Upper lobe of right lung (tissue), 1 donor: ENCODE measurements around the gene TENM3. TPM values are rescaled to one million over a fixed set of nuclear protein-coding genes. Genes with fewer than 3 reads are reported as not detected.
A peak's percentile ranks its signal among the peaks of the same experiment; 100 is the strongest.

Experiments
- ATAC-seq: fragments of 200-7000 bp; cut with Tn5 transposase; one replicate; pipeline ENCODE4 v1.9.1; 2020; ENCODE audit warnings: mild to moderate bottlenecking, moderate library complexity
- DNase-seq: peaks from one replicate; pipeline ENCODE4 v3.0.0-alpha.2; 2020
- H3K27ac ChIP-seq: fragments of 200-600 bp; one replicate; pipeline ENCODE4 v1.8.0; 2022
- H3K27me3 ChIP-seq: fragments of 200-600 bp; one replicate; pipeline ENCODE4 v1.8.0; 2022; ENCODE audit warnings: mild to moderate bottlenecking
- H3K36me3 ChIP-seq: fragments of 200-600 bp; one replicate; pipeline ENCODE4 v1.8.0; 2022
- H3K4me1 ChIP-seq: fragments of 200-600 bp; one replicate; pipeline ENCODE4 v1.8.0; 2022
- H3K4me3 ChIP-seq: fragments of 200-600 bp; one replicate; pipeline ENCODE4 v1.8.0; 2022; ENCODE audit warnings: mild to moderate bottlenecking
- H3K9me3 ChIP-seq: fragments of 200-600 bp; one replicate; pipeline ENCODE4 v1.8.0; 2022
- intact Hi-C: fragments of 100-400 bp; cut with DNase I; formaldehyde crosslinking; loops from one replicate; pipeline ENCODE4 v1.11.0; 2022
- total RNA-seq: library from RNA; stranded (reverse); fragmentation: NEBNext Ultra II Directional; extraction: Animal tissue kit (Norgen Biotek cat#: 25700); gene quantifications from one replicate; pipeline ENCODE4 v1.2.1, GENCODE V29; 2021
- TF ChIP-seq, protein P1 (sequence below): fragments of 200-600 bp; IDR thresholded peaks from one replicate; pipeline ENCODE4 v1.8.0; 2022; ENCODE audit warnings: antibody characterized with exemption
- donor health status: DM: no; HTN: yes; CAD: no; lungs with severe emphysema.

The TENM3 gene
- total RNA-seq, 1 donor from 2014 or later = 5.6 TPM

DNA sequence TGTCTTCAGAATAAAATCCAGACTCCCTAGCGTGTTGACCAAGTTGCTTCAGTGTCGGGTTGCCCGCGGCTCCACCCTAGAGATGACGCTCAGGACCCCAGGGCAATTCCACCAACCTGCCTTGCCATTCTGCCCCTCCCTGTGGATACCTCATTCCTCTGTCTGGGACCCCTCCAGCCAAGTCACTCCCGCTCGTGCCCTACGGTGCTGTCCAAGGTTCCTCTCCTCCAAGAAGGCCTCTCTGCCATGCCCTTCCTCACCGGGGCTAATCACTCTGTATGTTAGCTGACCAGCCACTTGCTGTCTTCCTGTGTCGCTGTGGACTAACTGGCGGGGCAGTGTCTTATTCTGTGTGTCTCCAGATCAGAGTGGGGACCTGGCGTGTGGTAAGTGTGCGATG lies 46.6 kb downstream of the TENM3 start:
- intact Hi-C loops = no loop called here
- Histone ChIP-seq H3K27ac (no peak overlapping the region), H3K4me1 (no peaks in the 10 kb centered on the region), H3K36me3 (no peaks in the 10 kb centered on the region), H3K4me3 (no peak overlapping the region), H3K27me3 (no peaks in the 10 kb centered on the region), H3K9me3 (no peaks in the 10 kb centered on the region)
- ATAC-seq (no peak), DNase-seq (no peak)
- TF ChIP-seq, protein P1, sequence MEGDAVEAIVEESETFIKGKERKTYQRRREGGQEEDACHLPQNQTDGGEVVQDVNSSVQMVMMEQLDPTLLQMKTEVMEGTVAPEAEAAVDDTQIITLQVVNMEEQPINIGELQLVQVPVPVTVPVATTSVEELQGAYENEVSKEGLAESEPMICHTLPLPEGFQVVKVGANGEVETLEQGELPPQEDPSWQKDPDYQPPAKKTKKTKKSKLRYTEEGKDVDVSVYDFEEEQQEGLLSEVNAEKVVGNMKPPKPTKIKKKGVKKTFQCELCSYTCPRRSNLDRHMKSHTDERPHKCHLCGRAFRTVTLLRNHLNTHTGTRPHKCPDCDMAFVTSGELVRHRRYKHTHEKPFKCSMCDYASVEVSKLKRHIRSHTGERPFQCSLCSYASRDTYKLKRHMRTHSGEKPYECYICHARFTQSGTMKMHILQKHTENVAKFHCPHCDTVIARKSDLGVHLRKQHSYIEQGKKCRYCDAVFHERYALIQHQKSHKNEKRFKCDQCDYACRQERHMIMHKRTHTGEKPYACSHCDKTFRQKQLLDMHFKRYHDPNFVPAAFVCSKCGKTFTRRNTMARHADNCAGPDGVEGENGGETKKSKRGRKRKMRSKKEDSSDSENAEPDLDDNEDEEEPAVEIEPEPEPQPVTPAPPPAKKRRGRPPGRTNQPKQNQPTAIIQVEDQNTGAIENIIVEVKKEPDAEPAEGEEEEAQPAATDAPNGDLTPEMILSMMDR = no peak

DNA sequence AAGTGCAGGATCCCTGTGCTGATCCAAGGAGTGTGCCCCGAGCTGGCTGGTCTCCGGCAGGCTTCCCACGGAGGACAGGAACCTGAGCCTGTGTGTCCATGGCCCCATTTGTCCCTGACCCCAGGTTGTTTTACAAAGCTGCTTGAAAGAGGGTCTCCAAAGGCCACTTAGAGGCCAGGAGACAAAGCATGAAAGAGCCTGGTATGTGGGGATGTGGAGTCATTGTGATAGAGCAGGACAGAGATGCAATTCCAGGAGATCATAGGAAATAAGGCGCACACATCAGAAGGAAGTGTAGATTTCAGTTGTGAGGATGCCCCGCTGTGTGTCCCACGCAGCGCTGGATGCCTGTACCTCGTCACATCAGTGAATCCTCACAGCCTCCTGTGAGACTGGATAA lies 48.0 kb downstream of the TENM3 start:
- peak; percentile 16 for ATAC-seq
- Histone ChIP-seq H3K36me3 (no peaks in the 10 kb centered on the region), H3K27me3 (no peaks in the 10 kb centered on the region), H3K4me1 (no peaks in the 10 kb centered on the region), H3K4me3 (no peak overlapping the region), H3K9me3 (no peaks in the 10 kb centered on the region), H3K27ac (no peak overlapping the region)
- TF ChIP-seq, protein P1 = no peak
- intact Hi-C loops = no loop called here
- DNase-seq = no peak

DNA sequence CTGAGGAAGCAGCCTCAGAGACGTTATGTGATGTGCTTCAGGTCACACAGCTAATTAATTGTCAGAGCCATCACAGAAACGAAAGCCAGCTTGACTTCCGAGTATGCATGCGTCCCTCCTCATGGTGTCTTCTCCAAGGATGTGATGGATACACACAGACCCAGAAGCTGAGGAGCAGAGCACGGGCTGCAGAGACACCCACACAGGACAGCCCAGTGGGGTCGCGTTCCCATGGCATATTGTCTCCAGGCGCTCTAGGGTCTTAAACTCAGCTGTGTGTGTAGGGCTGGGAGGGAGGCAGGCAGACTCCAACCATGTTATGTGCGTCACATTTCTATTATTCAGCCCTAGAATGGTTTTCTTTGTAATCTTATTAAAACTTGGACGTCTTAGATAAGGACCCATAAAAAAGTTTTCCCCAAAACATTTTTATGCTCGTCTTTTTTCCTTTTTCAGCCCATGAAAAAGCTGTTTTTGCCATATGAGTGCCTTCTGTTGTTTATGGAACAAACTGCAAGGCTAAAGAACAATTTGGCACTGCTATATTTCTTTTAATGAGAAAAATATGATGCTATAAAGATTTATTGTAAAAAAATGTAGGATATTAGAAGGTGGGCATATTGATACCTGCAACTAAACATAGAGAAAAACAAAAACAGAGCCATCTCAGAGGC lies 48.5 kb downstream of the TENM3 start:
- no peak overlapping the region for H3K4me3 ChIP-seq
- H3K27me3 ChIP-seq = no peaks in the 10 kb centered on the region
- no peak for DNase-seq
- H3K27ac ChIP-seq = no peak overlapping the region
- H3K36me3 ChIP-seq = no peaks in the 10 kb centered on the region
- H3K9me3 ChIP-seq = no peaks in the 10 kb centered on the region
- no peaks in the 10 kb centered on the region for H3K4me1 ChIP-seq
- intact Hi-C loops = no loop called here
- TF ChIP-seq, protein P1 = no peak
- ATAC-seq = peak; percentile 14

DNA sequence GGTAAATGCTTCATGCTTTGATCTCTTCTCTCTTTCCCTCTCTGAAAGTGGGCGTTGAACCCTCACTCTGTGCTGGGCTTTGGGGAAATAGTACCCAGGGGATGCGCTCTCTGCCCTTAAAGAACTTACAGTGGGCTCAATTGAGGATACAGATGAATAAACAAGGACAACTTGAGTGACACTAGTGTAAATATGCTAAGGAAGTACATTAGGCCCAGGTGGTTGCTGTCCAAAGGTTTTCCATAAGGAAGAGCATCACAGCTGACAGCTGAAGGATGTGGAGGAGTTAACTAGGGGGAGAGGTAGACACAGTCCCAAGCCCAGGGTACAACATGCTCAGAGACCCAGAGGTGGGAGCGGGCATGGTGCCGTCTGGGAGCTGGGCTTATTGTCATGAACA lies 49.4 kb downstream of the TENM3 start:
- Histone ChIP-seq H3K4me3 (no peak overlapping the region), H3K4me1 (no peaks in the 10 kb centered on the region), H3K36me3 (no peaks in the 10 kb centered on the region), H3K27me3 (no peaks in the 10 kb centered on the region), H3K27ac (no peak overlapping the region), H3K9me3 (no peaks in the 10 kb centered on the region)
- TF ChIP-seq, protein P1 = no peak
- intact Hi-C loops = no loop called here
- ATAC-seq (no peak), DNase-seq (no peak)

DNA sequence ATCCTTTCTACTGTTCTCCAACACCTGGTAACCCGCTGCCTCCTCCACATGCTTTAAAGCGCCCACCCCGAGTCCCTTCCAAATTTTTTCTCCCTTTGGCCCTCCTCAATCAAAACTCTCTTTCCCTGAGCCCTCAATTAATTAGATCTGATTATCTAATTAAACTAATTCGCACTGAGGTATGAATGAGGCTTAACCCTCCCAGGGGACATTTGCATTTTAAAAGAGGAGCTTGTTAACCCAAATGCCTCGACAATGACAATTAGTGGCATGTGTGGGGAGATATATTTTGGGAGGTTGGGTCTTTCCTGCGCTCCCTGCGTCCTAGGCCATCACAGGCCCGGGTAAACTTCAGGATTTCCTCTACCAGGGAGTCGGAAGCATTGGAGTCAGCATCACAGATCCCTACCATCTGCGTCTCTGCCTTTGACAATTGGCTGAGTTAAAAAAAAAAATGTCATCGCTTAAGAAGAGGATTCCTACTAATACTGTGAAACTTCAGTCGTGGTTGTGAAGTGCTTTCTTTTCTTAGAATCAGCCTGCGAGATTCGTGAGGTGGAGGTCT lies 50.6 kb downstream of the TENM3 start:
- H3K4me1 ChIP-seq = no peaks in the 10 kb centered on the region
- no peak overlapping the region for H3K27ac ChIP-seq
- DNase-seq (no peak), ATAC-seq (no peak)
- no peaks in the 10 kb centered on the region for H3K9me3 ChIP-seq
- TF ChIP-seq, protein P1 = no peak
- no peaks in the 10 kb centered on the region for H3K36me3 ChIP-seq
- H3K4me3 ChIP-seq = no peak overlapping the region
- no peaks in the 10 kb centered on the region for H3K27me3 ChIP-seq
- intact Hi-C loops = no loop called here

DNA sequence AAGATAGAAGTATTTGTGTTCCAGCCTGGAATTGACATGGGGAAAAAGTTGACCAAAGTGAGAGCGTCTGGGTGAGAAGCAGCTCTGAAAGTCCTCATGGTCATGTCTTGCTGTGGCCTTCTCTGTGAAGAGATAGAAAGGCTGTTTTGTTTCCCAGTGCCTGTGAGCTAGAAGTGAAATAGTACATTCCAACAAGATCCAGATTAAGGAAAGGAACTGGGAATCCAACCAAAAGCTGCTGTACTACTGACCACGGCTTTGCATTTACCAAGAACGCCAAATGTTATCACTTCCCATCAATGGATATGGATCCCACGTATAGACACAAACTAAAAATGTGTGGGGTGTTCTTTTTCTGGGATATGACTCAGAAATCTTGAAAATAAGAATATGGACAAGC lies 51.2 kb downstream of the TENM3 start:
- H3K36me3 ChIP-seq = no peaks in the 10 kb centered on the region
- no peaks in the 10 kb centered on the region for H3K27me3 ChIP-seq
- intact Hi-C loops = no loop called here
- H3K27ac ChIP-seq = no peak overlapping the region
- no peaks in the 10 kb centered on the region for H3K9me3 ChIP-seq
- H3K4me3 ChIP-seq = no peak overlapping the region
- ATAC-seq (no peak), DNase-seq (no peak)
- TF ChIP-seq, protein P1 = no peak
- no peaks in the 10 kb centered on the region for H3K4me1 ChIP-seq
